Stromal cell of bone marrow (primary cell): ENCODE measurements around the gene NRXN2.

Source experiments
- DNase-seq: peaks from one replicate; pipeline ENCODE4 v3.0.0-alpha.2; 2012; ENCODE audit warnings: low read depth

Gene NRXN2

DNA sequence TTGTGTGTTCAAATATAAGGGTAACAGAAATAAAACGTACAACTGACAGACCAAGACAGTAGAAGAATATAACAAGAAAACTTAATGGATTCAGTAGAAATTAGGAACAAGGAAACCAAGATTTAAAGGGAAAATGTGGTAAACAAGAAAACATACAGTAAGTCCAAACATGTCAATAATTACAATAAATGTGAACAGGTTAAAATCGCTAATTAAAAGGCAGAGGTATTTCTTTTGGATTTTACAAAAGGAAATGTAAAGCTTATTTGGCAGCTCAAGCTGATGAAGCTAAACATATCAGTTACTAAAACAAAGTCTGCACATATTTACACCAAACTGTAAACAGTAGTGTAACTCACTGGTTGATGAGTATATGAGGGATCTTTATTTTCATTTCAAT, 134.3 kb downstream of the NRXN2 start:
- no peak for DNase-seq

DNA sequence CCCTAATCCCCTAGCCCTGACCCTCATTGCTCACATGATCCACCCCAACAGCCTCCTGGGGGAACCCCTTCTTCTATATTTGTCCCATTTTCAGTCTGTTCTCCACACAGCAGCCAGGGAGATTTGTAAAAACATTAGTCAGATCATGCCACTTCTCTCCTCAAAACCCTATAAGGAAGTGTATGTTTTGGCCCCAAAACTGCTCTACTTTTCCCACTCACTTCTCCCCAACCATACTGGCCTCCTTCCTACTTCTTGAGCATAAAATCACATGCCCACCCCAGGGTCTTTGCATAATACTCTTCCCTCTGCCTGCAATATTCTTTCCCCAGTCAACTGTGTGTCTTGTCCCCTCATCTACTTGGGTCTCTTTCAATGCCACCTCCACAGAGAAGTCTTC, 136.6 kb downstream of the NRXN2 start:
- DNase-seq, result no peak

DNA sequence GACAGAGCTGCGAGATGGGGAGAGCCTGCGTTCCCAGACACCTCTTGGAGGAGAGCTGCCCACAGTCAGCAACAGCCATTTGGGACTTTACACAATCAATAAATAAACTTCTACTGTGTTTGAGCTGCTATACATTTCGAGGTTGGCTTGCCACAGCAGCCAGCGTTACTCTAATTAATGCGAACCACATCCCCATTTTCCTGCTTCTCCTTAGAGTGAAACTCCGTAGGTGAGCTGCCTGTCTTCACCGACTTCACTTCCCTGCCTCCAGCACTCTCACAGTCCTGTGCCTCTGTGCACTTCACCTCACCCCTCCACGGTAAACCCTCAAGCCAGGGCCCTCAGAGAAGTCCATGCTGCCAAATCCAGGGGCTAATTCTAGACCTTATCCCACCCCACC, 137.8 kb downstream of the NRXN2 start:
- DNase-seq, result no peak

DNA sequence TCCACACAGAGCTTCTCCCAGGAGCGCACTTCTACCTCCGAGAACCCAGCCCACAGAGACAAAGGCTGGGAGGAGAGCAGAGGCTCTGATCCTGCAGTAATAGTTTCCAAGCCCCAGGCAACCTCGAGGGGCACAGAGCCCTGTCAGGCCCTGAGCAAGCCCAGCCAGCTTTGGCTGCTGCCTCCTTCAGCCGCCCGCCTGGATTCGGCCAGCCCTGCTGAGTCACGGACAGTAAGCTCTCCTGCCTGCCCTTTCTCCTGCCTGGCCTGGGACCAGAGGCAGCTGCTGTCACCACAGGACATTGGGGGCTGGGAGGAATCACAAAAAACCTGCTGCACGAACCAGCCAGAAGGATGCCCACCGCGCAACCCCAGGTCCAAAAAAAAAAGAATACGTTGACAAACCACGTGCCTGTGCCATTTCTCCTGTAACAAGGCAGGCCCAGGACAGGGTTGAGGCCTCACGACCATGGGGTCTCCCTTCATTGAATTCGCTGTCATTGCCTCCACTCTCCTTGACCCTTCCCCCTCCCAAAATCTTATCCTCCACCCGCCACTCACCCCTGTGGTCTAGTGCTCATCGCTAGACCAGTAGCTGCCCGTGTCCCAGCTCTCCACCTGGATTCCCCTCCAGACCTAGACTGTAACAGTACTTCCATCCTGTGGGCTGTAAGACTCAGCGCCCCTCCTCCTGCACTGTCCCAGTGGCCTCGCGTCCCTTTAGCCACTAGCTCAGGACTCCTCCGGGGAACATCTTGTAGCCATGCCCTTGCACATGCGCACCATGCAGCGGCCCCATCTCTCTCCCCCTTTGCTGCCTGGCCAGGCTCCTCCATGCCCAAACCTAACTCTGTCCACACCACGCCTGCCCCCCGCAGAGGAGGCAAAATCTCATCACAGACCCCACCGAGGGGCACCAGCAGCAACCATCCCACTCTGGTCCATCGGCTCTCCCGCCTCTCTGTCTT, 139.4 kb downstream of the NRXN2 start:
- DNase-seq, result peak; percentile 11

DNA sequence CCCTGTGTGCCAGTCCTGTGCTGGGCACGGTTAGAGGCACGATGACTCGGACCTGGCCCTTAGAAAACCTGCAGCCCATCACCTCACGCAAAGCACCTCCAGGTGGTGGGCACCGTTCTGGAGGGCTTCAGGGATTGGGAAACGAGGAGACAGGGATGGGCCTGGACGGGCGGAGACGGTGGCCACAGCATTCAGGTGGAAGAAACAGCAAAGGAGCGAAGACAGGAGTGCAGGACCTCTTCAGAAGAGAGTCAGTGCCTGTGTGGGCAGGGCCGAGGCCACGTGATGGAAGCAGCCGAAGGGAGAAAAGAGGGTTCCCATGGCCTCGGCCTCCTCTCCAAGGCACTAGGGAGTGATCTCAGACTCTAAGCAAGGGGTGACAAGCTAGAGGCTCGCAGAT, 140.1 kb downstream of the NRXN2 start:
- no peak for DNase-seq

DNA sequence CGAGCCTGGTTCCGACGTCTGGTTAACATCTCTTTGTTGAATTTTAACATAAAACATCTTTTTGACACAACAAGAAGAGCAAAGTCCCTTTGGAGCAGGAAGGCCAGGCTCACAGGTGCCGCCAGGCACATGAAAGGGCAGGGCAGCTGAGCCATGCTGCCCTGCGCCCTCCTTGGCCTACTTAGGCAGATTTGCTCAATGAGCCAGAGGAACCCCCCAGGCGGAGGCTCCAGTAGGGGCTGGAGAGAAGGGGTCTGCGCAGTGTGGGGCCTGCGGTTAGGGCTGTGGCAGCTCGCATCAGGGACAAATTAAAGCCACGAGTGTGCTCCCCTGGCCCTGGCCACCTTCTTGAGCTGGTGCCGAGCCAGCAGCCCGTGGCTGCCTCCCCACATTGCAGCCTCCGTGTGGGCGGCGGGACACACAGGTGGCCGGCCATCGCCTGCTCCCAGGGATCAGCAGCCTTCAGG, 141.9 kb downstream of the NRXN2 start:
- no peak for DNase-seq

DNA sequence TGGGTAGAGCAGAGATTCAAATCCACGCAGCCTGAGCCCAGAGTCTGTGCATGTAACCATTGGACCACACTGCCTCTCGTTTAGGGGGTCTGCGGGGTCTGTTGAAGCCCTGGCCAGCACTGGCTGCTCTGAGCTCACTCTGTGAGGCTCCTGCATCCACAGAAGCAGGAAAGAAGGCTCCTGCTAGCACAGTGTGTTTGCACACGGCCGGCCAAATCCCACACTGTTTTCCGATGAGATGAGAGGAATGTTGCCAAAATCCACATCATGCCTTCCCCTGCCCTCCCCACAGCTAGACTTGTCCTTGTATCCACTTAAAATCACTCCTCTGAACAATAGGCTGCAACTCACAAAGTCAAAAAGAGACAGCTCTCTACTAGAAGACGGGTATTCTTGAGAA, 142.6 kb downstream of the NRXN2 start:
- DNase-seq, result peak; percentile 33

DNA sequence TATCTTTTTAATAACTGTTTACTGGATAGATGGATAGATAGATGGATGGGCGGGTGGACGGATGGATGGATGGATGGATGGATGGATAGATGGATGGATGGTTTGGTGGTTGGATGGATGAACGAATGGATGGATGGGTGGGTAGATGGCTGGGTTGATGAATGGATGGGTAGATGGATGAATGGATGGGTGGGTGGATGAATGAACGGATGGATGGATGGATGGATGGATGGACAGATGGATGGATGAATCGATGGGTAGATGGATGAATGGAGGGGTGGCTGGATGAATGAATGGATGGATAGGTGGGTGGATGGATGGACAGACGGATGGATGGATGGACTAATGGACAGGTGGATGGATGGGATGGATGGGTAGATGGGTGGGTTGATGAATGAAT, 145.8 kb downstream of the NRXN2 start:
- DNase-seq, result no peak

DNA sequence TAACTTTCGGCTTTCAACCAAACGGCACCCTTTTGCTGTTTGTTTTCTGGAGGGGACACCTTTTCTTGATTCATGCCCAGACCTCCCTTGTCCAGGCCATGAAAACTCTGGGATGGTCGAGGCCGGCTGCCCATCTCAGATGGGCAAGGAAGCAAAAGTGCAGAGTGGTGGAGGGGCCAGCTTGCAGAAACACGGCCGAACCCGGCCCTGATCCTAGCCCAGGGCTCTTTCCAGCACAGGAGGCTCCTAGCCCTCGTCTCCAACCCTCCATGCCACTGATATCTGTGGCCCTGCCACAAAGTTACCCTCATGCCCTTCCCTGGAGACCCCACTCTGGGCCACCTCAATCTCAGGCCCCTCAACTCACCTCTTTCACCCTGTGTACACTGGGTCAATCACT, 150.9 kb downstream of the NRXN2 start:
- DNase-seq, result no peak

DNA sequence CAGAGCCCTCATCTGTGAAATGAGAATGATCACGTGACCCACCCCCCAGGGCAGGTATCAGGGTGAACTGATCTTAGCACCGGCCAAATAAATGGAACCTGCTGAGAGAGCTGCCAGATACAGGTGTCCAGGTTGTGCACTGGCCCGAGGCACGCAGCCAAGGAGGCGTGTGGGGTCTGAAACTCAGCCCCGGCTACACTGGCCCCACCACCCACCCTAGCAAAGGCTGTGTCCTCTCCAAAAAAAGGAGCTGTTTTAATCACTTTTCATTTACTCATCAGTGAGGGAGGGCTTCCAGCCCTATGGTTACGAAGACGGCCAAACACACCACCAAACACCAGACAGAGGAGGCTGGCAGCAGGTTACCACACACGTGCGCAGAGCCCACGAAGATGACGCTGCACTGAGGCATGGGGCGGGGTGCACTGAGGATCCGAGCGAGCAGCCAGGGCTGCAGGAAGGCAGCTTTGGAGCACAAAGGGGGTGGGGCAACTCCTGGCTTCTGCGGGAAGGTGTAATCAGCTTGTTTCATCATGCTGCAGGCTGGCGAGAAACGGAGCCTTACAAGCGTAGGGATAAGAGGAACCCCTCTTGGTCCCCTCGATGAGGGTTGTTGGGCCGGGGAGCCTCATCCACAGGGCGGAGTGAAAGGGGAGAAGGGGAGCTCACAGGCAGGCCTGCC, 151.4 kb downstream of the NRXN2 start:
- DNase-seq, result no peak

DNA sequence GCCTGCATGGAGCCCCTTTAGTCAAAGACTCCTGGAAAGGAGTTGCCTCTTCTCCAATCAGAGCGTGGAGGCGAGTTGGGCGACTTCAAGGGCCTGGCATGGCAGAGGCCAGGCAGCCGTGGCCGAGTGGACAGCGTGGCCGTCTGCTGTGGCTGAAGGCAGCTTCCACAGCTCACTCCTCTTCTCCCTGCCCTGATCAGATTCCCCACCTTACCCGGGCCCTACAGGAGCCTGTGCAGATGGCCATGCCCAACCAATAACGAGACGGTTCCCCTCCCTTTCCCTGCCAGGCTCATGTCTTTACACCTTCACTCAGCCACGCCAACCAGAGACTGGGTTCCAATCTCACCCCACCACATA, 152.0 kb downstream of the NRXN2 start:
- DNase-seq, result no peak

DNA sequence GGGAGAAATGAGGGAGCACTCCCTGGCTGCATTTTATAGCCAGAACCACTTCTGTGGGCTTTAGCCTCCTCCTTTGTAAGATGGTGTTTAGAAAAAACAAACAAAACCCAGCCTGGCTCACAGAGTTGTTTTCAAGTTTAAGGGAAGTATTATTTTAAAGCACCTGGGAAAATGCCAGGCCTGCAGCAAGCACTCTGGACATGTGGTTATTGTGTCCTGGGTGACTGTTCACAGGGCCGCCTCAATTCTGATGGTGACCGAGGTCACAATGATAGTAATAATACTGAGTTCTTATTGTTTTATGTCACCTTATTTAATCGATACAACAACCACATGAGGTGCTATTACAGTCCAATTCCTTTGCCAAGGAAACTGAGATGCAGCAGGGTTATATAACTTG, 152.7 kb downstream of the NRXN2 start:
- no peak for DNase-seq

DNA sequence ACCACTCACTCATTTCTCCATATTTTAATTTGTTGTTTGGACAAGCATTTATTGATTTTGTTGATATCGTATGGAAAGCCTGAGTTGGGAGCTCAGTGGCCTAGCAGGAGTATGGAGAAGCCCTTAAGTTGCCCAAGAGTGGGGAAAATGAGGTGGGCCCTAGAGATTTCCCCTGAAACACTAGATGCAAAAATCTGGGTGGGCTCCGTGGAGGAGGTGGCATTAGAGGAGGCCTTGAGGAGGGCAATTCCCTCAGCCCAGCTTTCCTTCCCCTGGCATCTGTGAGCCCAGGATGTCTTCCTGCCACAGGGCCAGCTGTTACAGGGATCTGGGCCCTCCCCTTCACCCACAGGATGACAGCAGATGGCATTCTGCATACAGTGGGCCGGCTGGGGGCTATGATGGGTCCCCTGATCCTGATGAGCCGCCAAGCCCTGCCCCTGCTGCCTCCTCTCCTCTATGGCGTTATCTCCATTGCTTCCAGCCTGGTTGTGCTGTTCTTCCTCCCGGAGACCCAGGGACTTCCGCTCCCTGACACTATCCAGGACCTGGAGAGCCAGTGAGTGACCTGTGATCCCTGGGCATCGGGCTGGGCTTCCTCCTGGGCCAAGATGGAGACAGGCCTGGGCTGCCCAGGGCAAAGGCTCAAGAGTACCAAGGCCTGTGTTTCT, 153.6 kb downstream of the NRXN2 start:
- DNase-seq, result no peak

DNA sequence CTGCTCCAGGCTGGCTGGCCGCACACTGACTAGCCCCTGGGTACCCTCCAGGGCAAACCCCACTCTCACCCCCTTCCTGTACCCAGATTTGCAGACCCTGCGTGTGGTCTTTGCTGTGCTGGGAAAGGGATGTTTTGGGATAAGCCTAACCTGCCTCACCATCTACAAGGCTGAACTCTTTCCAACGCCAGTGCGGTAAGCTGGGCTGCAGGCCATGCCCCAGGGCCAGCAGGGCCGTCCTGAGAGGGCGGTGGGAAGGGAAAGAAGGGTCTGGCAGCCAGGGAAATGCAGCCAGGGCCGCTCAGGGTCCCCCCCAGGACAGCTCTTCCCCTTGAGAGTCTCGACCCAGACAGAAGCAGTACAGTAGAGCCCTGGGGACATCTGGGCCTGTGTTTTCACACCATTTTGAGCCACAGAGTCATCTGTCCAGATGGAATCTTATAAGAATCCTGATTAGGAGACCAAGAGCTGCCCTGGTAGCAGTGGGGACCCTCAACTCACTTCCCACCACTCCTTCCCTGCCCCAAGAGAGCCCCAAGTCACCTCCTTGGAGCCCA, 154.3 kb downstream of the NRXN2 start:
- DNase-seq, result no peak

DNA sequence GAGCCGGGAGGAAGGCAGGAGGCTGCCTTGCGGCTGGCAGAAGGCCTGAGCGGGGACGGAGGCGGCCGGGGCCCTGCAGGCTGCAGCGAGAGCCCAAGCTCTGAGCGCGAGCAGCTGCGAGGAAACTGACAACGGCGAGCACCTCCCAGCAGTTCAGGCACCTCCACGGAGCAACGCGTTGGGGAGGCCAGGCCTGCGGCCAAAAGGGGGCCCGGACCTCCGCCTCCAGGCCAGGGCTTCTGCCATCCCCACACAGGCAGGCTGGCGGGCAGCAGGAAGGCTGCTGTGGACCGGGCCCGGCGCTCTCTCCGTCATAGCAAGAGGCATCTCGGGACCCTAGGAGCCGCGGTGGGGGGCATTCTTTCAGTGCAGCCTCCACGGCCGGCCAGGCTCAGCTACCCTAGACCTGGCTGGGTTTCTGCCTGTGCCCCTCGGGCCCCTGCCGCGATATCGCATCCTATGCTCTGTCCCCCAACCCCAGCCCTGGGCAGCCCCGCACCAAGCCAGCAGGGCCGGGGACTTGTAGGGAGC, 154.9 kb downstream of the NRXN2 start:
- DNase-seq, result no peak

DNA sequence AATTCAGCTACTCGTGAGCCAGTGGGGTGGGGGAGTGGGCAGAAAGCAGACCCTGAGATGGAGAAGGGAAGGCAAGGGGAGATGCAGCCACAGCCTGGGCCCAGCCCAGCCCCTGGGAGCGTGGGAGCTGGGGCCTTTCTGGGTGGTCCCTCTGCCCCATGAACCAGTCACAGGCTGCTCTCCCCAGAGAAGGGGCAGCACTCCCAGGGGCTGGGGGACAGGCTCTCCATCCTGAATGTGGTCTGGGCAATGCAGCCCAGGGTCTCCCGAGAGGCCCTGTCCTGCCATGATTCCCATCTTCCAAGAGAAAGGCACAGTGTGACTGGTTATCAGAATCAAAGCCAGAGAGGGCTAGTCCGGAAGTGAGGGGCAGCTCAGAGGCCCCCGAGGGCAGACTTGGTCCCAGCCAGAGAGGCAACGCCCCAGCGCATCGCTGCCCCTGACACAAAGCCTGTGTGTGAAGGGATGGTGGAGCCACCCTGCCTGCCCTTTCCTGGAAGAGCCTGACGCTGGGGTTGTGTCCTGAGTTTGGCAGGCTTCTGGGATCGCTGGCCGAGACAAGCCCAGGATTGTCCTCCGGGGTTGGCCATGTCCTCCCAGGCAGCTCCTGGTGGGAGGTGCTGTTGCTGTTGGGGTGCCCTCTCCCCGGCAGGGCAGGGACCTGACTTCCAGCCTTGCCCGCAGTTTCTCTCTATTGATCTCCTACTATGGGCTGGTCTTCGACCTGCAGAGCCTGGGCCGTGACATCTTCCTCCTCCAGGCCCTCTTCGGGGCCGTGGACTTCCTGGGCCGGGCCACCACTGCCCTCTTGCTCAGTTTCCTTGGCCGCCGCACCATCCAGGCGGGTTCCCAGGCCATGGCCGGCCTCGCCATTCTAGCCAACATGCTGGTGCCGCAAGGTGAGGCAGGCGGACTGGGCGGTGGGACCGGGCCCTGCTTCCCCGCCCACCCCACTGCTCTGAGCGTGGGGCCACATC, 155.8 kb downstream of the NRXN2 start:
- no peak for DNase-seq

DNA sequence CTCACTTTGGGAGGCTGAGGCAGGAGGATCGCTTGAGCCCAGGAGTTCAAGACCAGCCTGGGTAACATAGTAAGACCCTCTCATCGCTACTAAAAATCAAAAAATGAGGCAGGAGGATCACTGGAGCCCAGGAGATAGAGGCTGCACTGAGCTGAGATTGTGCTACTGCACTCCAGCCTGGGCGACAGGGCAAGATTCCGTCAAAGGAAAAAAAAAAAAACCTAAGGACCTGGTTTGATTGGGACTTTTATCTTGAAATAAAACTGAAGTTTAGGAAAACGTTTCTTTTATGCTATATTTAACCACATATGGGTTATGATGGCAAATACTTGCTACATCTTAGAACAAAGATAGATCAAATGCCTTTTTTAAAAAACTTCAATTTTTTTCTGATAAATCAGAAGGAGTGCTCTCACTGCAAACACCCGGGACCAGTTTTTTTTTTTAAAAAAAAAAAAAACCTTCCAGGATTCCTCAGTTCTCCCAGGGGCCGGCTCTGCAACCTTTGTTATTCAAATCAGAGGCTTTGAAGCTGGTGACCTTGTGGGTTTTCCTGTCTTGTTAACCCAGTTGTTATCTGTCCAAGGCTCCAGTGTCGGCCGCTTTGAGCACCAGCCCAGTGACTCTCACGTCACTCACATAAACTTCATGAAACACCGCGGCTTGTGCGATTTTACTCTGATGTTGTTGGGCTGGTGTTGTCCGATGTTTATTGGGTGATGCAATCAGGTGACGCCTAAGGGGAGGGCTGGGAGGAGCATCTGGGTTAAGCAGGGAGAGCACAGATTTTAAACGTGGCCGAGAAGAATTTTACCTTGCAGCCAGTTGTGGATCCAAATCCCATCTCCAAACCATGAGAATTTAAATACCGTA, 156.7 kb downstream of the NRXN2 start:
- peak; percentile 53 for DNase-seq

DNA sequence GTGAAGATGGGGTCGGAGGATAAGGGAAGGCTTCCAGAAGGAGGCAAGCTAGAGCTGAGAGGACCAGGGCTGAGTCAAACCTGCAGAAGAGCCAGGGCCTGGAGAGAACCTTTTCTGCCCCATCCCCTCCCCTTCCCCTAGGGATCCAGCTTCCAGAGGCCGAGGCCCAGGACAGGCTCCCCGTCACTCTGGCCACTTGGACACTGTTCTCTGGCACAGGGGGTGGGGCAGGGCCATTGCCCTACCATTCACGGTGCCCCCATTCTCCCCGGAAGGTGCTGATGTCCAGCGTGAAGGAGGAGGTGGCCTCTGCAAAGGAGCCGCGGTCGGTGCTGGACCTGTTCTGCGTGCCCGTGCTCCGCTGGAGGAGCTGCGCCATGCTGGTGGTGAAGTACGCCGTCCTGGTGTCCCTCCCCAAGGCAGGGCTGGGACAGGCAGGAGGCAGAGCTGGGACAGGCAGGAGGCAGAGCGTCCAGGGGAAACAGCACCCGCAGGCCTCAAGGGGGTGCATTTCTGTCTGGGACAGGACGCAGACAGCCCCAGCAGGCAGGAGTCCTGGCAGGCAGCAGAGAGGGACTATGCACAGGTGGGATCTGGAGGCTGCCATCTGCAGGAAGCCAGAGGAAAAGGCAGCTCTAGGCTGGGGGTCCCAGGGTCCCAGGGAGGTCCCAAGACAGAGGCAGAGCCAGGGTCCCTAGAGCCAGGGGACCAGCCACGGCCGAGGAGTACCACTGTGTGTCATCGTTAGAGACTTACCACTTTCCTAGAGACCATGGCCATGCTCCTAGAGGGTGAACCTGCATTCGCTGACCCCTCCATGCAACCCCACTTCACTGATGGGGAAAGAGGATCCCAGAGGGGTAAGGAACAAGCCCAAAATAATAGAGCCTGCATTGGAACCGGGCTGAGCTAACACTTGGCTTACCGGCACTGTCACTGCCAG, 157.8 kb downstream of the NRXN2 start:
- no peak for DNase-seq

DNA sequence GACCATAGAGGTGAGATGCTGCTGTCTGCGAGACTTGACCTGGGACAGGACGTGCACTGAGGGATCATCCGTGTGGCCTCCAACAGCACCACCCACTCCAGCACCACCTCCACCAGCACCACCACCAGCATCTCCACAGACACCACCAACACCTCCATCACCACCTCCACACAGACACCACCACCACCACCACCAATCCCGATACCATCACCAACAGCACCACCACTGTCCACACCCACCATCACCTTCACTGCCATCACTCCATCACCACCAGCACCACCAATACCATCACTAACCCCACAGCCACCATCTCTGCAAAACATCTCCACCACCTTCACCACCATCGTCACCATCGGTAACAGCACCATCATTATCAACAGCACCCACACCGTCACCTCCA, 158.6 kb downstream of the NRXN2 start:
- DNase-seq, result no peak
